Hepatocyte (in vitro differentiated cells): ENCODE measurements around the gene CTNND2. TPM values are rescaled to one million over a fixed set of nuclear protein-coding genes. Genes with fewer than 3 reads are reported as not detected.

Experiments used
- DNase-seq: peaks from one replicate; pipeline ENCODE4 v3.0.0-alpha.2; 2016; ENCODE audit warnings: low spot score
- H2AFZ ChIP-seq: fragments of 200-600 bp; sonication (generic); 2 replicates; pipeline ENCODE4 v1.6.0; 2016; ENCODE audit warnings: antibody characterized with exemption, mild to moderate bottlenecking
- H3K27ac ChIP-seq: fragments of 200-600 bp; sonication (generic); 2 replicates; pipeline ENCODE4 v1.5.1; 2016; ENCODE audit warnings: mild to moderate bottlenecking
- H3K27me3 ChIP-seq: fragments of 200-600 bp; sonication (generic); 2 replicates; pipeline ENCODE4 v1.6.1; 2016
- H3K36me3 ChIP-seq: fragments of 200-600 bp; sonication (generic); replicated peaks from 2 replicates; pipeline ENCODE4 v1.5.1; 2016; ENCODE audit warnings: low read depth; ENCODE audit not compliant: insufficient read depth
- H3K4me1 ChIP-seq: fragments of 200-600 bp; sonication (generic); 2 replicates; pipeline ENCODE4 v1.5.1; 2016; ENCODE audit warnings: mild to moderate bottlenecking, moderate library complexity; ENCODE audit not compliant: insufficient read depth
- H3K4me2 ChIP-seq: fragments of 200-600 bp; sonication (generic); 2 replicates; pipeline ENCODE4 v1.6.0; 2016
- H3K4me3 ChIP-seq: fragments of 200-600 bp; sonication (generic); 2 replicates; pipeline ENCODE4 v1.5.1; 2016; ENCODE audit warnings: mild to moderate bottlenecking
- H3K79me2 ChIP-seq: fragments of 200-600 bp; sonication (generic); 2 replicates; pipeline ENCODE4 v1.6.0; 2017; ENCODE audit warnings: mild to moderate bottlenecking
- H3K9me2 ChIP-seq: fragments of 200-600 bp; sonication (generic); replicated peaks from 2 replicates; pipeline ENCODE4 v1.6.0; 2017; ENCODE audit warnings: mild to moderate bottlenecking; ENCODE audit not compliant: insufficient read depth
- H3K9me3 ChIP-seq: fragments of 200-600 bp; sonication (generic); 2 replicates; pipeline ENCODE4 v1.5.1; 2016; ENCODE audit warnings: low read depth, mild to moderate bottlenecking
- H4K20me1 ChIP-seq: fragments of 200-600 bp; sonication (generic); 2 replicates; pipeline ENCODE4 v1.6.0; 2016; ENCODE audit warnings: mild to moderate bottlenecking; ENCODE audit not compliant: insufficient read depth, poor library complexity, severe bottlenecking
- EZH2 ChIP-seq: fragments of 200-600 bp; sonication (generic); IDR thresholded peaks from 2 replicates; pipeline ENCODE4 v1.6.1; 2016; ENCODE audit warnings: antibody characterized with exemption, mild to moderate bottlenecking, borderline replicate concordance
- EZH2phosphoT487 ChIP-seq: fragments of 200-600 bp; sonication (generic); IDR thresholded peaks from one replicate; pipeline ENCODE4 v1.6.1; 2018; ENCODE audit warnings: antibody characterized with exemption, mild to moderate bottlenecking, low read depth, moderate library complexity; ENCODE audit not compliant: unreplicated experiment, severe bottlenecking
- WGBS: methylation state at CpG from one replicate; pipeline ENCODE4 v1.1.6; 2016; ENCODE audit warnings: low lambda C conversion rate; ENCODE audit errors: missing lambda C conversion rate; 5-methylcytosine and 5-hydroxymethylcytosine counted together
- polyA plus RNA-seq: library from polyadenylated mRNA; unstranded; fragments of >200 nt; fragmentation: Nextera tagmentation; extraction: Ambion mirVana; gene quantifications from 2 replicates; pipeline ENCODE4 v1.2.1, GENCODE V29; 2016
- total RNA-seq: library from RNA; depleted of rRNA; stranded (reverse); fragments of >200 nt; gene quantifications from 2 replicates; pipeline ENCODE4 v1.2.3, GENCODE V29; 2014
- TF ChIP-seq, protein P1 (sequence below): fragments of 200-600 bp; sonication (generic); IDR thresholded peaks from 2 replicates; pipeline ENCODE4 v1.5.1; 2016; ENCODE audit warnings: antibody characterized with exemption, mild to moderate bottlenecking; ENCODE audit not compliant: poor library complexity

CTNND2 gene
- total and polyA plus RNA-seq, 2 experiments from 2014 or later: 27.5 to 30.3 TPM

DNA sequence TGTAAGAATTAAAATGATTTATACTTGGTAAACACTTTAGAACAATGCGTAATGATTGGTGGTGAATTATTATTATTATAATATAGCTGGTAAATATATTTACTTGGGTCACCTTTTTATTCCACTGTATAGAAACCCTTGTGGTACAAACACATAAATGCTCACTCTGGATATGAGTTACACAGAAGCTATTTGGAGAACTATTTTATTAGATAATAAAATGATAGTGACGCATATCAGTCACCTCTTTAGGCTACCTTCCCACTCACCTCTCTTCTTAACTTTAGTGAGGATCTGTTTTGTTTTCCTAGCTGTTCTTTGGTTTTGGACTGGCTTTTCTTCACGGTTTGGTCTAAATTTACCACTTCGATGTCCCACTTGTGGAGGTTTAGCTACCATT lies 605.4 kb downstream of the CTNND2 start:
- TF ChIP-seq EZH2 (no peak), EZH2phosphoT487 (no peak)
- TF ChIP-seq, protein P1, sequence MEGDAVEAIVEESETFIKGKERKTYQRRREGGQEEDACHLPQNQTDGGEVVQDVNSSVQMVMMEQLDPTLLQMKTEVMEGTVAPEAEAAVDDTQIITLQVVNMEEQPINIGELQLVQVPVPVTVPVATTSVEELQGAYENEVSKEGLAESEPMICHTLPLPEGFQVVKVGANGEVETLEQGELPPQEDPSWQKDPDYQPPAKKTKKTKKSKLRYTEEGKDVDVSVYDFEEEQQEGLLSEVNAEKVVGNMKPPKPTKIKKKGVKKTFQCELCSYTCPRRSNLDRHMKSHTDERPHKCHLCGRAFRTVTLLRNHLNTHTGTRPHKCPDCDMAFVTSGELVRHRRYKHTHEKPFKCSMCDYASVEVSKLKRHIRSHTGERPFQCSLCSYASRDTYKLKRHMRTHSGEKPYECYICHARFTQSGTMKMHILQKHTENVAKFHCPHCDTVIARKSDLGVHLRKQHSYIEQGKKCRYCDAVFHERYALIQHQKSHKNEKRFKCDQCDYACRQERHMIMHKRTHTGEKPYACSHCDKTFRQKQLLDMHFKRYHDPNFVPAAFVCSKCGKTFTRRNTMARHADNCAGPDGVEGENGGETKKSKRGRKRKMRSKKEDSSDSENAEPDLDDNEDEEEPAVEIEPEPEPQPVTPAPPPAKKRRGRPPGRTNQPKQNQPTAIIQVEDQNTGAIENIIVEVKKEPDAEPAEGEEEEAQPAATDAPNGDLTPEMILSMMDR: no peak
- WGBS: 98% methylated on average over 4 of the region's 4 CpGs
- no peaks in the 10 kb centered on the region for H3K79me2 ChIP-seq
- H3K27ac ChIP-seq: no peak overlapping the region
- H3K9me2 ChIP-seq: no peaks in the 10 kb centered on the region
- no peak for DNase-seq
- H3K36me3 ChIP-seq: no peaks in the 10 kb centered on the region
- peaks cover under 1% of the 10 kb centered on the region for H3K4me1 ChIP-seq
- no peak overlapping the region for H3K4me2 ChIP-seq
- H3K27me3 ChIP-seq: no peaks in the 10 kb centered on the region
- no peaks in the 10 kb centered on the region for H4K20me1 ChIP-seq
- H3K4me3 ChIP-seq: no peak overlapping the region
- no peak overlapping the region for H2AFZ ChIP-seq
- no peaks in the 10 kb centered on the region for H3K9me3 ChIP-seq

DNA sequence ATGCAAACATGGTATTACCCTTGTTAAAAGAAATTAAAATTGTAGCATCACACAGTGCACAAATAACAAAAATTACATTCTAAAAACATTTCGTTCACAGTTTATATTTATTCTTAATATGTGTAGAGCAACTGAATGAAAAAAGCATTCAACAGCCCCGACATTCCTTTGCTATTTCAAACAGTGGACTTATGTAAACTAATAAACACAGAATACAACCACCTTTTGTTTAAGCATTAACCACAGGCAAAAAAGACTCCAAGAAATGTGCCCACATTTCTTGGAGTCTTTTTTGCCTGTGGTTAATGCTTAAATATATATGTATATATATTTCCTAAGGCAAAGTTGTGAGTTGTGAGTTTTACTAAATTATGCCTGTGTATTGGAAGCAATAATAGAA lies 610.7 kb downstream of the CTNND2 start:
- H4K20me1 ChIP-seq: no peaks in the 10 kb centered on the region
- no peaks in the 10 kb centered on the region for H3K36me3 ChIP-seq
- WGBS: 34% methylated on average over 2 of the region's 2 CpGs
- H3K27ac ChIP-seq: no peak overlapping the region
- H3K4me2 ChIP-seq: peak overlapping the region; percentile 45
- no peaks in the 10 kb centered on the region for H3K27me3 ChIP-seq
- H3K4me3 ChIP-seq: no peak overlapping the region
- no peak for DNase-seq
- H3K9me3 ChIP-seq: no peaks in the 10 kb centered on the region
- no peak for TF ChIP-seq EZH2
- TF ChIP-seq EZH2phosphoT487: no peak
- TF ChIP-seq, protein P1: no peak
- H3K9me2 ChIP-seq: no peaks in the 10 kb centered on the region
- H2AFZ ChIP-seq: no peak overlapping the region
- H3K4me1 ChIP-seq: peaks cover 12% of the 10 kb centered on the region
- H3K79me2 ChIP-seq: peaks cover 17% of the 10 kb centered on the region

DNA sequence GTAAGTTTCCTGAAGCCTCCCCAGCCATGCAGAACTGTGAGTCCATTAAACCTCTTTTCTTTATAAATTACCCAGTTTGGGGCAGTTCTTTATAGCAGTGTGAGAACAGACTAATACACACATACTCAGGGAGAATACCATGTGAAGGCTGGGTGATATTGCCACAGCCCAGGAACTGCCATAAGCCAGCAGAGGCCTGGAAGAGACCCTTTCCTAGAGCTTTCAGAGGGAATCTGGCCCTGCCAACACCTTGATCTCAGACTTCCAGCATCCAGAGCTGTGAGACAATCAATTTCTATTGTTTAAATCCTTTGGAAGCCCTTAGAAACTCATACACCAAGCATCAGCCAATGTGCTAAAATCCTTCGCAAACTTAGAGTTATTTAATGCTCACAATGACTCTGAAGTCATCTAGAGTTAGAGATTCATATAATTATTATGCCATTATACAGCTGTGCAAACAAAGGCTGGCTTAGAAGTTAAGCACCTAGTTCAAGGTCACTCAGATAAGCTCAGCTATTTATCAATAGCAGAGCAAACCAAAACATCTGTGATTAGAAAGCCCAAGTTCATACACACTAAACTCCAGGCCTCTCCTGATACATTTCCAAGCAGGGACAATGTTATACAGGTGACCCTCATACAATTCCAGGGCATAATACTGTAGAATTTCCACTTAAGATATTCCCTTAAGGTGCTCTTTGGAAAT lies 611.4 kb downstream of the CTNND2 start:
- Histone ChIP-seq H3K27ac (peak overlapping the region; percentile 56), H3K9me2 (no peaks in the 10 kb centered on the region), H2AFZ (no peak overlapping the region), H3K4me2 (peak overlapping the region; percentile 40), H4K20me1 (no peaks in the 10 kb centered on the region), H3K36me3 (no peaks in the 10 kb centered on the region), H3K9me3 (no peaks in the 10 kb centered on the region), H3K4me3 (no peak overlapping the region), H3K79me2 (peaks cover 17% of the 10 kb centered on the region), H3K4me1 (peaks cover 12% of the 10 kb centered on the region), H3K27me3 (no peaks in the 10 kb centered on the region)
- no peak for DNase-seq
- WGBS: 40% methylated on average over 1 of the region's 1 CpG
- TF ChIP-seq, protein P1: no peak
- no peak for TF ChIP-seq EZH2phosphoT487
- TF ChIP-seq EZH2: no peak

DNA sequence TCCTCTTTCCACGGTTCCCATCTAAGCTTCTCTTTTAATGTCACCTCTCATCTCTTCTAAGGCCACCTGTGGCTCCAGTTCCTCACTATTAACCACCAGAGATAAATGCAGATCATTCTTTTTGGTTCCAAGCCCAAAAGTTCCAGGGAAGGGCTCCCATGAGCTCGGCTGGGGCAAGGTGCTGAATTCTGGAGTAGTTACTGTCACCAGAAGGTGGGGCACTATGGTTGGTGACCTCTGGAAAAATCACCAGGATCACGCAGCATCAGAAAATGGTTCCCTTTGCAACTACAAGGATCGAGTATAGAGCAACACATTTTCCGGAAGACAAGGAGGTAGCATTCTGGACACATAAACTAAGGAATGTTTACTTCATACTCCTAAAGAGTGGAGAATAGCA lies 614.5 kb downstream of the CTNND2 start:
- Histone ChIP-seq H3K9me3 (no peaks in the 10 kb centered on the region), H3K4me3 (no peak overlapping the region), H3K27me3 (no peaks in the 10 kb centered on the region), H3K27ac (no peak overlapping the region), H3K9me2 (no peaks in the 10 kb centered on the region), H3K4me2 (no peak overlapping the region), H2AFZ (no peak overlapping the region), H3K79me2 (peaks cover 20% of the 10 kb centered on the region), H3K4me1 (peaks cover 12% of the 10 kb centered on the region), H4K20me1 (no peaks in the 10 kb centered on the region), H3K36me3 (no peaks in the 10 kb centered on the region)
- 91% methylated on average over 5 of the region's 5 CpGs for WGBS
- TF ChIP-seq EZH2: no peak
- TF ChIP-seq, protein P1: no peak
- no peak for TF ChIP-seq EZH2phosphoT487
- no peak for DNase-seq
